ENCODE data around the gene ISYNA1. TPM values are rescaled to one million over a fixed set of nuclear protein-coding genes. Genes with fewer than 3 reads are reported as not detected.

ISYNA1 gene
- total and polyA plus RNA-seq, 2 donors (not counting 3 experiments of a cell fraction or from before 2014, with no cell fraction given), result 69.0 to 70.2 TPM

DNA sequence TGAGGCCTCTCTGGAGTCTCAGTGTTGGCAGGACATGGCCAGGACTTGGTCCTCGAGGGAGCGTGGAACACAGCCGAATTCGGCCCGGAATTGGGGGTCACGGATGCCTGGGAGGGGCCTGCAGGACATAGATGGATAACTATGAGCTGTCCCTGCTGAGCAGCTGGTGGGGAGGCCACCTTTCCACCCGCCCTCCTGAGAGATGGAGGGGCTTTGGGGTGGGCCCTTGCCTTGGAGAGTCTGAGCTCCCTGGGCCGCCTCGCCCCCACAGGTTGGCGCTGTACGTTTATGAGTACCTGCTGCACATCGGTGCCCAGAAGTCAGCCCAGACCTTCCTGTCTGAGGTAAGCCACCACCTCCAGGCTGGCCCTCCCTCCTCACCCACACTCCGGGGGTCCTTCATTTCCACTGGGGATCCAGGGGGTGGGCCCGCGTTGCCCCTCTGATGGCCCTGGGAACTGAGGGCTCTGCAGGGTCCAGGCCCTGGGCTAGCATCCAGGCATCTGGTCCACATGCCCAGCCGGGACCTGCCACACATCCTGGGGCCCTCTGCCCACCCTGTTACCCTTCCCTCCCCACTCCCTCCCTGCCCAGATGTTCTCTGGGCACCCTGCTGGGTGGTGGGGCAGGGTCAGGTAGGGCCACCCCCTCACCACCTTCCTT lies 10.7 kb downstream of the ISYNA1 start:
- Histone ChIP-seq H3K9ac (replicated peaks; ENCODE audit: extremely low read depth, insufficient read depth, low read length) (no peak overlapping the region), H3K9me3 (replicated peaks; ENCODE audit: control insufficient read depth, insufficient read depth, low read length) (no peaks in the 10 kb centered on the region), H3K4me1 (ENCODE audit: control insufficient read depth, extremely low read depth, insufficient read depth, low read length) (peaks cover 12% of the 10 kb centered on the region), H3K27me3 (ENCODE audit: control insufficient read depth in 2 of 2, insufficient read depth in 2 of 2, low read length in 2 of 2) (no peaks in the 10 kb centered on the region), H3K36me3 (ENCODE audit: control insufficient read depth in 2 of 2, extremely low read depth in 1 of 2, insufficient read depth in 2 of 2, low read length in 2 of 2) (peaks cover 0 to 2% of the 10 kb centered on the region in 2 experiments), H4K20me1 (replicated peaks; ENCODE audit: control insufficient read depth, extremely low read depth, insufficient read depth, low read length) (no peaks in the 10 kb centered on the region), H3K4me3 (replicated peaks in 1 of 3; ENCODE audit: insufficient read depth in 1 of 3, low read depth in 1 of 3, low read length in 3 of 3) (no peak overlapping the region), H2AFZ (ENCODE audit: low read depth, low read length) (no peak overlapping the region), H3K9me1 (replicated peaks; ENCODE audit: control insufficient read depth, extremely low read depth, insufficient read depth, low read length) (no peaks in the 10 kb centered on the region), H3K4me2 (ENCODE audit: insufficient read depth, low read length) (no peak overlapping the region), H3K79me2 (ENCODE audit: control insufficient read depth, insufficient read depth, low read length) (peaks cover 47% of the 10 kb centered on the region), H3K27ac (ENCODE audit: insufficient read depth, low read depth, low read length) (no peak overlapping the region)
- CTCF ChIA-PET, result interaction anchor here (2.1 kb wide), 1 partner anchor 12 kb away, joined by 10 read pairs; no protein-coding TSS in a partner anchor
- DNase-seq (ENCODE audit: low read depth, low spot score), result no peak
- POLR2A ChIA-PET, result no interaction called here
- TF ChIP-seq, protein P1, sequence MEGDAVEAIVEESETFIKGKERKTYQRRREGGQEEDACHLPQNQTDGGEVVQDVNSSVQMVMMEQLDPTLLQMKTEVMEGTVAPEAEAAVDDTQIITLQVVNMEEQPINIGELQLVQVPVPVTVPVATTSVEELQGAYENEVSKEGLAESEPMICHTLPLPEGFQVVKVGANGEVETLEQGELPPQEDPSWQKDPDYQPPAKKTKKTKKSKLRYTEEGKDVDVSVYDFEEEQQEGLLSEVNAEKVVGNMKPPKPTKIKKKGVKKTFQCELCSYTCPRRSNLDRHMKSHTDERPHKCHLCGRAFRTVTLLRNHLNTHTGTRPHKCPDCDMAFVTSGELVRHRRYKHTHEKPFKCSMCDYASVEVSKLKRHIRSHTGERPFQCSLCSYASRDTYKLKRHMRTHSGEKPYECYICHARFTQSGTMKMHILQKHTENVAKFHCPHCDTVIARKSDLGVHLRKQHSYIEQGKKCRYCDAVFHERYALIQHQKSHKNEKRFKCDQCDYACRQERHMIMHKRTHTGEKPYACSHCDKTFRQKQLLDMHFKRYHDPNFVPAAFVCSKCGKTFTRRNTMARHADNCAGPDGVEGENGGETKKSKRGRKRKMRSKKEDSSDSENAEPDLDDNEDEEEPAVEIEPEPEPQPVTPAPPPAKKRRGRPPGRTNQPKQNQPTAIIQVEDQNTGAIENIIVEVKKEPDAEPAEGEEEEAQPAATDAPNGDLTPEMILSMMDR (IDR thresholded peaks at IDR 0.05; ENCODE audit: extremely low read depth in 1 of 2, insufficient read depth in 1 of 2, low read depth in 1 of 2, low read length in 2 of 2), result no peak
- TF ChIP-seq POLR2A (IDR thresholded peaks at IDR 0.05; ENCODE audit: low read depth, low read length) (no peak), POLR2AphosphoS5 (IDR thresholded peaks at IDR 0.05; ENCODE audit: insufficient read depth, low read depth, low read length) (no peak), EZH2 (IDR thresholded peaks at IDR 0.05; ENCODE audit: borderline replicate concordance, low read depth, low read length, severe bottlenecking) (no peak), MYC (IDR thresholded peaks at IDR 0.05; ENCODE audit: low read depth, low read length) (no peak), GATA2 (IDR thresholded peaks at IDR 0.05; ENCODE audit: insufficient read depth, insufficient read length, low read depth, low read length) (no peak), JUN (IDR thresholded peaks at IDR 0.05; ENCODE audit: borderline replicate concordance, insufficient read depth, insufficient read length, low read depth) (no peak), FOS (IDR thresholded peaks at IDR 0.05; ENCODE audit: borderline replicate concordance, insufficient read depth, low read length) (no peak)
- TF ChIP-seq, protein P2, sequence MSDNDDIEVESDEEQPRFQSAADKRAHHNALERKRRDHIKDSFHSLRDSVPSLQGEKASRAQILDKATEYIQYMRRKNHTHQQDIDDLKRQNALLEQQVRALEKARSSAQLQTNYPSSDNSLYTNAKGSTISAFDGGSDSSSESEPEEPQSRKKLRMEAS (IDR thresholded peaks at IDR 0.05; ENCODE audit: insufficient read depth, insufficient read length), result no peak
- FAIRE-seq, result no peak
- no TSS peak for BruUV-seq (replicated peaks)
- intact Hi-C loops (cut with micrococcal nuclease), result no loop called here
- dilution Hi-C loops (cut with MboI; ENCODE audit: extremely low pct_ligation_motif_present, low sequenced_read_pairs), result no loop called here
